Duodenal mucosa (tissue), 2 donors: ENCODE measurements around the gene SLC22A13.
"Not testable (repeated sequence)": the region's sequence is repeated elsewhere in the genome, so short reads cannot be mapped to it uniquely, and the experiment has no call there.

Experiments used
- H3K27ac ChIP-seq: one replicate; pipeline ENCODE4 v1.7.0; 2013; ENCODE audit warnings: low read depth, low read length
- H3K27me3 ChIP-seq, 2 donors: one replicate each; pipeline ENCODE4 v1.7.0; 2013; ENCODE audit warnings: low read length in 2 of 2, control low read depth in 1 of 2; ENCODE audit not compliant: insufficient read depth in 2 of 2, control insufficient read depth in 1 of 2
- H3K36me3 ChIP-seq, 2 donors: one replicate each; pipeline ENCODE4 v1.7.0; 2013; ENCODE audit warnings: low read length in 2 of 2, control low read depth in 1 of 2; ENCODE audit not compliant: insufficient read depth in 2 of 2, control insufficient read depth in 1 of 2
- H3K4me1 ChIP-seq, 2 donors: one replicate each; pipeline ENCODE4 v1.7.0; 2013; ENCODE audit warnings: low read length in 2 of 2, control low read depth in 1 of 2; ENCODE audit not compliant: insufficient read depth in 2 of 2, control insufficient read depth in 1 of 2
- H3K4me3 ChIP-seq, 2 donors: one replicate each; pipeline ENCODE4 v1.7.0; 2013; ENCODE audit warnings: low read length in 2 of 2, low read depth in 1 of 2
- H3K9ac ChIP-seq, 2 donors: one replicate each; pipeline ENCODE4 v1.7.0; 2013; ENCODE audit warnings: low read length in 2 of 2, low read depth in 1 of 2
- H3K9me3 ChIP-seq, 2 donors: one replicate each; pipeline ENCODE4 v1.7.0; 2013; ENCODE audit warnings: low read length in 2 of 2, control low read depth in 1 of 2; ENCODE audit not compliant: control insufficient read depth in 1 of 2

SLC22A13 gene

GRCh38 chr3:38289286-38290217, 23.9 kb downstream of the SLC22A13 start:
- H3K9me3 ChIP-seq, H3K9ac ChIP-seq, H3K27ac ChIP-seq, H3K4me3 ChIP-seq, H3K36me3 ChIP-seq, H3K27me3 ChIP-seq, H3K4me1 ChIP-seq: not testable (repeated sequence)

GRCh38 chr3:38297053-38297452, 31.4 kb downstream of the SLC22A13 start:
- not testable (repeated sequence) for H3K4me1 ChIP-seq, H3K27me3 ChIP-seq, H3K36me3 ChIP-seq, H3K9me3 ChIP-seq, H3K27ac ChIP-seq, H3K9ac ChIP-seq, H3K4me3 ChIP-seq

GRCh38 chr3:38297537-38297936, 31.9 kb downstream of the SLC22A13 start:
- no peak overlapping the region for H3K27ac ChIP-seq
- H3K9ac ChIP-seq: no peak overlapping the region

GRCh38 chr3:38297947-38298711, 32.5 kb downstream of the SLC22A13 start:
- Histone ChIP-seq H3K4me3 (no peak overlapping the region), H3K9me3 (no peaks in the 10 kb centered on the region), H3K27ac (no peak overlapping the region), H3K27me3 (no peaks in the 10 kb centered on the region), H3K9ac (no peak overlapping the region), H3K36me3 (no peaks in the 10 kb centered on the region), H3K4me1 (no peaks in the 10 kb centered on the region)

More at GRCh38 chr3:38297537-38297936, 31.9 kb downstream of the SLC22A13 start:
- H3K4me3 ChIP-seq: no peak overlapping the region
- no peaks in the 10 kb centered on the region for H3K9me3 ChIP-seq
- no peaks in the 10 kb centered on the region for H3K36me3 ChIP-seq
- no peaks in the 10 kb centered on the region for H3K27me3 ChIP-seq
- no peaks in the 10 kb centered on the region for H3K4me1 ChIP-seq

- no peak overlapping the region for H3K4me3 ChIP-seq
- no peak overlapping the region for H3K9ac ChIP-seq
- no peaks in the 10 kb centered on the region for H3K36me3 ChIP-seq
- no peaks in the 10 kb centered on the region for H3K27me3 ChIP-seq
- no peak overlapping the region for H3K27ac ChIP-seq
- H3K4me1 ChIP-seq: no peaks in the 10 kb centered on the region
- H3K9me3 ChIP-seq: no peaks in the 10 kb centered on the region
Observed at GRCh38 chr3:38306941-38307340, 41.3 kb downstream of the SLC22A13 start.

GRCh38 chr3:38307599-38307998, 42.0 kb downstream of the SLC22A13 start:
- Histone ChIP-seq H3K4me1 (no peaks in the 10 kb centered on the region), H3K27me3 (no peaks in the 10 kb centered on the region), H3K36me3 (no peaks in the 10 kb centered on the region), H3K9ac (no peak overlapping the region), H3K27ac (no peak overlapping the region), H3K4me3 (no peak overlapping the region), H3K9me3 (no peaks in the 10 kb centered on the region)

GRCh38 chr3:38308456-38308855, 42.8 kb downstream of the SLC22A13 start:
- no peak overlapping the region for H3K4me3 ChIP-seq
- no peaks in the 10 kb centered on the region for H3K4me1 ChIP-seq
- no peak overlapping the region for H3K9ac ChIP-seq
- no peaks in the 10 kb centered on the region for H3K9me3 ChIP-seq
- no peaks in the 10 kb centered on the region for H3K36me3 ChIP-seq
- H3K27me3 ChIP-seq: no peaks in the 10 kb centered on the region
- H3K27ac ChIP-seq: no peak overlapping the region

- Histone ChIP-seq H3K27me3 (peaks cover 0 to 4% of the 10 kb centered on the region in 2 donors), H3K4me1 (peaks cover 1 to 7% of the 10 kb centered on the region in 2 donors), H3K27ac (no peak overlapping the region), H3K4me3 (no peak overlapping the region), H3K36me3 (no peaks in the 10 kb centered on the region), H3K9me3 (no peaks in the 10 kb centered on the region), H3K9ac (no peak overlapping the region)
Observed at GRCh38 chr3:38311476-38311875, 45.9 kb downstream of the SLC22A13 start.

- no peaks in the 10 kb centered on the region for H3K36me3 ChIP-seq
- no peak overlapping the region for H3K9ac ChIP-seq
- peaks cover 5 to 12% of the 10 kb centered on the region in 2 donors for H3K4me1 ChIP-seq
- no peaks in the 10 kb centered on the region for H3K9me3 ChIP-seq
- no peak overlapping the region for H3K27ac ChIP-seq
- H3K4me3 ChIP-seq: no peak overlapping the region
- peaks cover 0 to 4% of the 10 kb centered on the region in 2 donors for H3K27me3 ChIP-seq
Observed at GRCh38 chr3:38311941-38312340, 46.3 kb downstream of the SLC22A13 start.

- H3K36me3 ChIP-seq: no peaks in the 10 kb centered on the region
- no peak overlapping the region for H3K9ac ChIP-seq
- peaks cover 0 to 4% of the 10 kb centered on the region in 2 donors for H3K27me3 ChIP-seq
- H3K4me1 ChIP-seq: peaks cover 5 to 12% of the 10 kb centered on the region in 2 donors
- H3K27ac ChIP-seq: no peak overlapping the region
- no peaks in the 10 kb centered on the region for H3K9me3 ChIP-seq
- no peak overlapping the region for H3K4me3 ChIP-seq
Observed at GRCh38 chr3:38312356-38312755, 46.7 kb downstream of the SLC22A13 start.
